ENCODE measurements around the gene REC8. TPM values are rescaled to one million over a fixed set of nuclear protein-coding genes. Genes with fewer than 3 reads are reported as not detected.

The REC8 gene
- total RNA-seq, 1 experiment from 2014 or later, result 4.8 TPM

Other genes starting within 250 kb of the REC8 start
- gene DHRS4, start 218.3 kb upstream of the REC8 start, total RNA-seq (2022; extraction: Qiagen RNA extraction), result 44.3 to 49.9 TPM (median 47.7 TPM) in 5 replicates
- gene DHRS4L2, start 183.2 kb upstream of the REC8 start, total RNA-seq (2022; extraction: Qiagen RNA extraction), result 21.2 to 33.3 TPM (median 30.4 TPM) in 5 replicates
- gene CARMIL3, start 120.1 kb upstream of the REC8 start, total RNA-seq (2022; extraction: Qiagen RNA extraction), result 0.40 to 0.58 TPM (median 0.50 TPM) in 5 replicates
- 0.05 TPM in 1 of 5 replicates, not detected in the others for gene CPNE6, start 100.5 kb upstream of the REC8 start, total RNA-seq (2022; extraction: Qiagen RNA extraction)
- 15.8 to 22.3 TPM (median 20.7 TPM) in 5 replicates for gene PCK2, start 77.8 kb upstream of the REC8 start, total RNA-seq (2022; extraction: Qiagen RNA extraction)
- 19.4 to 24.7 TPM (median 20.5 TPM) in 5 replicates for gene DCAF11, start 57.3 kb upstream of the REC8 start, total RNA-seq (2022; extraction: Qiagen RNA extraction)
- gene NRL, start 57.1 kb upstream of the REC8 start, total RNA-seq (2022; extraction: Qiagen RNA extraction), result 0.60 to 1.1 TPM (median 0.97 TPM) in 5 replicates
- 0.07 to 0.15 TPM in 2 of 5 replicates, not detected in the others for gene FITM1, start 41.4 kb upstream of the REC8 start, total RNA-seq (2022; extraction: Qiagen RNA extraction)
- gene PSME1, start 35.9 kb upstream of the REC8 start, total RNA-seq (2022; extraction: Qiagen RNA extraction), result 161 to 192 TPM (median 170 TPM) in 5 replicates
- 49.0 to 66.1 TPM (median 64.4 TPM) in 5 replicates for gene EMC9, start 30.5 kb upstream of the REC8 start, total RNA-seq (2022; extraction: Qiagen RNA extraction)
- gene PSME2, start 25.5 kb upstream of the REC8 start, total RNA-seq (2022; extraction: Qiagen RNA extraction), result 158 to 201 TPM (median 173 TPM) in 5 replicates
- 19.4 to 37.6 TPM (median 29.7 TPM) in 5 replicates for gene RNF31, start 24.6 kb upstream of the REC8 start, total RNA-seq (2022; extraction: Qiagen RNA extraction)
- gene IRF9, start 10.8 kb upstream of the REC8 start, total RNA-seq (2022; extraction: Qiagen RNA extraction), result 17.6 to 21.5 TPM (median 19.7 TPM) in 5 replicates
- 78.9 to 89.8 TPM (median 88.2 TPM) in 5 replicates for gene IPO4, start 16.7 kb downstream of the REC8 start, total RNA-seq (2022; extraction: Qiagen RNA extraction)
- gene TM9SF1, start 23.4 kb downstream of the REC8 start, total RNA-seq (2022; extraction: Qiagen RNA extraction), result 62.6 to 70.9 TPM (median 69.7 TPM) in 5 replicates
- not detected in 5 replicates for gene TSSK4, start 33.6 kb downstream of the REC8 start, total RNA-seq (2022; extraction: Qiagen RNA extraction)
- 75.4 to 107 TPM (median 77.3 TPM) in 5 replicates for gene CHMP4A, start 41.4 kb downstream of the REC8 start, total RNA-seq (2022; extraction: Qiagen RNA extraction)
- gene MDP1, start 44.0 kb downstream of the REC8 start, total RNA-seq (2022; extraction: Qiagen RNA extraction), result 30.3 to 32.5 TPM (median 31.5 TPM) in 5 replicates
- gene NEDD8, start 60.3 kb downstream of the REC8 start, total RNA-seq (2022; extraction: Qiagen RNA extraction), result 441 to 466 TPM (median 453 TPM) in 5 replicates
- 55.1 to 62.8 TPM (median 56.6 TPM) in 5 replicates for gene GMPR2, start 60.8 kb downstream of the REC8 start, total RNA-seq (2022; extraction: Qiagen RNA extraction)
- gene TINF2, start 70.5 kb downstream of the REC8 start, total RNA-seq (2022; extraction: Qiagen RNA extraction), result 34.5 to 39.1 TPM (median 37.5 TPM) in 5 replicates
- 0.65 to 1.3 TPM (median 1.1 TPM) in 5 replicates for gene TGM1, start 91.1 kb downstream of the REC8 start, total RNA-seq (2022; extraction: Qiagen RNA extraction)
- 14.9 to 18.6 TPM (median 18.0 TPM) in 5 replicates for gene RABGGTA, start 99.5 kb downstream of the REC8 start, total RNA-seq (2022; extraction: Qiagen RNA extraction)
- gene DHRS1, start 127.7 kb downstream of the REC8 start, total RNA-seq (2022; extraction: Qiagen RNA extraction), result 11.3 to 14.7 TPM (median 12.9 TPM) in 5 replicates
- 14.5 to 19.5 TPM (median 17.5 TPM) in 5 replicates for gene NOP9, start 127.8 kb downstream of the REC8 start, total RNA-seq (2022; extraction: Qiagen RNA extraction)
- gene CIDEB, start 135.9 kb downstream of the REC8 start, total RNA-seq (2022; extraction: Qiagen RNA extraction), result 0.18 to 0.66 TPM (median 0.20 TPM) in 5 replicates
- gene LTB4R2, start 138.1 kb downstream of the REC8 start, total RNA-seq (2022; extraction: Qiagen RNA extraction), result 2.2 to 6.0 TPM (median 5.7 TPM) in 5 replicates
- gene LTB4R, start 139.4 kb downstream of the REC8 start, total RNA-seq (2022; extraction: Qiagen RNA extraction), result 3.7 to 7.0 TPM (median 6.4 TPM) in 5 replicates
- gene ADCY4, start 163.0 kb downstream of the REC8 start, total RNA-seq (2022; extraction: Qiagen RNA extraction), result not detected in 5 replicates
- not detected in 5 replicates for gene RIPK3, start 167.9 kb downstream of the REC8 start, total RNA-seq (2022; extraction: Qiagen RNA extraction)
- gene NFATC4, start 196.1 kb downstream of the REC8 start, total RNA-seq (2022; extraction: Qiagen RNA extraction), result 0.10 to 0.41 TPM (median 0.23 TPM) in 5 replicates
- gene NYNRIN, start 226.9 kb downstream of the REC8 start, total RNA-seq (2022; extraction: Qiagen RNA extraction), result 0.15 to 0.25 TPM (median 0.21 TPM) in 5 replicates

Measured in A549 treated with CORT108297 at 1 μM for 4 hours (cell line).